ENCODE measurements around the gene COASY. TPM values are rescaled to one million over a fixed set of nuclear protein-coding genes. Genes with fewer than 3 reads are reported as not detected.

The COASY gene
- total RNA-seq, 3 donors from 2014 or later: 74.5 to 98.7 (median 87.8) TPM

DNA sequence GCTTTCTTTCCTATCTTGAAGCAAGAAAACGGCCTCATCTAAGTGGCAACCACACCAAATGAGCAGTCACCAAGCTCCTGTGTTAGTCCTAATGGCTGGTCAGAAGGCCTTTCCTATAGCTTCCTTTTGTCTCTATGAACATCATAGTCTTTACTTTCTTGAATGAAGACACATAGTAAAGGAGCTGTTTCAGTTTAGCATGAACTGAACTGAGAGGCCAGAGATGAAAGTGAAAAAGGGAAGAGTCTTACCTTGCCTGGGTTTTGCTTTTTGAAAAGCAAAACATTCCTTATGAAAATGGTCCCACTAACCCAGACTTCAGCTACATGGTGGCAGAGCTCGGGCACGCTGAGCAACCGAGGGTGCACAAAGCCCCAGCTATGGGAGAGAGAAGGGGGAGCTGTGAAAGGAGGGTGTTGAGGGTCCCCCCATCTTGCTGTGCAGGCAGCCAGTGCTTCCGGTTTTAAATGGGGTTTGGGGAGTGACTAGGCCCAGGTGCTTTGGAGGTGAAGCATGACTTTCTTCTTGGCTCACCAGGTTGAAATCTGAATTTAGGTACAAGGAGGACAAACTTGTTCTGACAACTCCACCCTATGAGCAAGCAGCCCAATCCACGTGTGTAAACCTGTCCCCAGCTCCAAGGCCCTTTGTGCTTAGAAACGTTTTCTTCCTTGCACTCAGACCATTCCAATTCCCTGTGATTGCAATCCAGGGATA, 24.7 kb downstream of the COASY start:
- TF ChIP-seq CTCF (IDR thresholded peaks at IDR 0.05): no peak
- no peaks in the 10 kb centered on the region for H3K9me3 ChIP-seq
- H3K4me3 ChIP-seq: no peak overlapping the region
- intact Hi-C loops (cut with DNase I, micrococcal nuclease): no loop called here
- peaks cover 2% of the 10 kb centered on the region for H3K4me1 ChIP-seq (ENCODE audit: low read depth)
- ATAC-seq (no peak), DNase-seq (no peak)
- no peaks in the 10 kb centered on the region for H3K36me3 ChIP-seq (ENCODE audit: low read depth)

DNA sequence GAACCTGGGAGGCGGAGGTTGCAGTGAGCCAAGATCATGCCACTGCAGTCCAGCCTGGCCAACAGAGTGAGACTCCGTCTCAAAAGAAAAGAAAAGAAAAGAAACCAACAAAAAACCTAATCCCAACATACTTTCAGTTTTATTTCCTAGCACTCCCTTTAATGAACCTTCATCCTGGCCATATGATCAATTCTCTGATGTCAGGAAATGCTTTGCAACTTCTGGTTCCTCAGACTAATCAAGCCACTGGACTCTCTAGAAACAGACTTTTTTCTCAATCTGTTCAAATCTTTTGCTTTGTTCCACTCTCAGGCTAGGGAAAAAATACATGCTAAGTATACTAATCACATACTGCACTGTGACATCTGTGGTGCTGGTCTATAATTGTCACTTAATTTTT, 28.9 kb downstream of the COASY start:
- H3K36me3 ChIP-seq (ENCODE audit: low read depth): no peaks in the 10 kb centered on the region
- no peak for DNase-seq

DNA sequence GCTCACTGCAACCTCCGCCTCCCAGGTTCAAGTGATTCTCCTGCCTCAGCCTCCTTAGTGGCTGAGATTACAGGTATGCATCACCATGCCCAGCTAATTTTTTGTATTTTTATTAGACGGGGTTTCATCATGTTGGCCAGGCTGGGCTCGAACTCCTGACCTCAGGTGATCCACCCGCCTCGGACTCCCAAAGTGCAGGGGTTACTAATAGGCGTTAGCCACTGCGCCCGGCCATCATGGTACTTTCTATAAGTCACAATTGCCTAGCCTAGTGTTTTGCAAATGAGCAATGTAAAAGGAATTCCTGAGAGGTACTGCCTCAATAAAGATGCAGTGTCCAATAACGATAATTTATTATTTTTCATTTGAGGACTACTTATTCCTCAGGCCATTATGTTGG, 29.5 kb downstream of the COASY start:
- DNase-seq (no peak), ATAC-seq (no peak)
- intact Hi-C loops (cut with DNase I, micrococcal nuclease): no loop called here
- Histone ChIP-seq H3K36me3 (ENCODE audit: low read depth) (no peaks in the 10 kb centered on the region), H3K4me1 (ENCODE audit: low read depth) (peaks cover 2% of the 10 kb centered on the region), H3K4me3 (no peak overlapping the region), H3K9me3 (no peaks in the 10 kb centered on the region)
- TF ChIP-seq CTCF (IDR thresholded peaks at IDR 0.05): no peak

More for the DNA sequence above, 28.9 kb downstream of the COASY start:
- H3K4me3 ChIP-seq: no peak overlapping the region
- intact Hi-C loops (cut with DNase I, micrococcal nuclease): no loop called here
- TF ChIP-seq CTCF (IDR thresholded peaks at IDR 0.05): no peak
- H3K9me3 ChIP-seq: no peaks in the 10 kb centered on the region
- no peak for ATAC-seq
- peaks cover 2% of the 10 kb centered on the region for H3K4me1 ChIP-seq (ENCODE audit: low read depth)

- no peak for ATAC-seq
- Histone ChIP-seq H3K9me3 (no peaks in the 10 kb centered on the region), H3K4me1 (ENCODE audit: low read depth) (no peaks in the 10 kb centered on the region), H3K36me3 (ENCODE audit: low read depth) (no peaks in the 10 kb centered on the region), H3K4me3 (no peak overlapping the region)
- intact Hi-C loops (cut with DNase I, micrococcal nuclease): no loop called here
- TF ChIP-seq CTCF (IDR thresholded peaks at IDR 0.05): no peak
- DNase-seq: no peak
Observed at GRCh38 chr17:42596386-42596785, 34.4 kb downstream of the COASY start.

- no peak for TF ChIP-seq CTCF (IDR thresholded peaks at IDR 0.05)
- H3K4me3 ChIP-seq: no peak overlapping the region
- H3K36me3 ChIP-seq (ENCODE audit: low read depth): no peaks in the 10 kb centered on the region
- intact Hi-C loops (cut with DNase I, micrococcal nuclease): no loop called here
- ATAC-seq (no peak), DNase-seq (no peak)
- no peaks in the 10 kb centered on the region for H3K9me3 ChIP-seq
- H3K4me1 ChIP-seq (ENCODE audit: low read depth): no peaks in the 10 kb centered on the region
Observed at GRCh38 chr17:42598905-42599304, 37.0 kb downstream of the COASY start.

- intact Hi-C loops (cut with DNase I, micrococcal nuclease): no loop called here
- no peak for ATAC-seq
- Histone ChIP-seq H3K4me3 (no peak overlapping the region), H3K4me1 (ENCODE audit: low read depth) (peaks cover 9% of the 10 kb centered on the region), H3K9me3 (no peaks in the 10 kb centered on the region), H3K36me3 (ENCODE audit: low read depth) (no peaks in the 10 kb centered on the region)
- TF ChIP-seq CTCF (IDR thresholded peaks at IDR 0.05): no peak
- DNase-seq: no peak
Observed at GRCh38 chr17:42603318-42603717, 41.4 kb downstream of the COASY start.

Data from mucosa of descending colon (tissue), 3 donors.